GM18520 (cell line): ENCODE measurements around the gene RERE.

Experiments used
- ATAC-seq: cut with Tn5 transposase; IDR thresholded peaks from one replicate; pipeline ENCODE4 v1.9.1; 2021; ENCODE audit not compliant: unreplicated experiment

The RERE gene

DNA sequence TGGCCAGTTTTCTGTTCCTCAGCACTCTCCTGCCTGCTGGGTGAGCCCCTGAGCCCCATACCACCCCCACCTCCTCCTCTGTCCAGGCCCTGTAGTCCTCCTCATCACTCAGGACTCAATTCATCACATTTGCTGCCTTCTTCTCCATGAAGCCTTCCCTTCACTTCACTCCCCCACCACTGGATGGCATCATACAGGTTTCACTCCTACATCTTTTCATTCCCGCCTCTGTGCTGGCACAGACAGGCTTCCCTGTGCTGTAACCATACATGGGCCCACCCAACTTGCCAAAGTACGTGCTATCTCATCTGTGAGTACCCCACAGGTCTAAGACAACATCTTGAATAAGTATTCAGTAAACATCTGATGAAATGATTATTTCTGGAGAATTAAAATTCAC, 442.6 kb downstream of the RERE start:
- ATAC-seq, result no peak

DNA sequence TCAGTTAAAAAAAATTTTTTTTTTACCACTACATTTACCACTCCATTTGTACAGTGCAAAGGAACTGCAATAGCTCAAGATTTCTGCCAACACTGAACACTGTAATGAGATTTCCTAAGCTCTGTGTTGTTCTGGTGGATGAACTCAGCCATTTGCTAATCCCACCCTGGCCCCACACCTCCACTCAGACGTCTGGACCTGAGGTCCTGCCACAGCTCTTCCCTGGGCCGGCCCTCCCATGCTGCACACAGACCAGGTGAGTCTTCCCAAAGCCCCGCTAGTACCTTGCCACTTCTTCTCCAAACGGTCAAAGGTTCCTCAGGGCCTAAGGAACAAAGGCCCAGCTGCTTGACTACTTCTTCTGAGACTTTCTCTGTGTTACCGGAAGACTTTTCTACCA, 443.1 kb downstream of the RERE start:
- ATAC-seq, result no peak

- no peak for ATAC-seq
These were observed 443.7 kb downstream of the RERE start for GRCh38 chr1:8373581-8374241.

DNA sequence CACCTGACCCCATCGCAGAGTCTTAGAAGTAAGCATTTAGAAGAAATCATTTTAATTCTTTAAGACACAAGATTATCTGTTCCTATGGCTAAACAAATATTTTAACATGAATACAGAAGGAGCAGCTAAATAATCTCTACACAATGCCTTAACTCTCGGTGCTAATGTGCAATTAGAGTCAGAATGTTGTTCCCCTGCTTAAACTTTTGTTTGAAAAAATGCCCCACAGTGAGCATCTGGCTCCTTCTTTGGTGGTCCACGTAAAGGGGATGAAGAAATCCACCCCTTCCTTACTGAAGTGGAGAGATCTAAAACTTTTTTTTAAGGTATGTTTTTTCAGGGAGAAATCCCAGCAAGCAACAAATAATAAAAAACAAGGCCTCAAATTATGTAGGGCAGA, 444.3 kb downstream of the RERE start:
- no peak for ATAC-seq

DNA sequence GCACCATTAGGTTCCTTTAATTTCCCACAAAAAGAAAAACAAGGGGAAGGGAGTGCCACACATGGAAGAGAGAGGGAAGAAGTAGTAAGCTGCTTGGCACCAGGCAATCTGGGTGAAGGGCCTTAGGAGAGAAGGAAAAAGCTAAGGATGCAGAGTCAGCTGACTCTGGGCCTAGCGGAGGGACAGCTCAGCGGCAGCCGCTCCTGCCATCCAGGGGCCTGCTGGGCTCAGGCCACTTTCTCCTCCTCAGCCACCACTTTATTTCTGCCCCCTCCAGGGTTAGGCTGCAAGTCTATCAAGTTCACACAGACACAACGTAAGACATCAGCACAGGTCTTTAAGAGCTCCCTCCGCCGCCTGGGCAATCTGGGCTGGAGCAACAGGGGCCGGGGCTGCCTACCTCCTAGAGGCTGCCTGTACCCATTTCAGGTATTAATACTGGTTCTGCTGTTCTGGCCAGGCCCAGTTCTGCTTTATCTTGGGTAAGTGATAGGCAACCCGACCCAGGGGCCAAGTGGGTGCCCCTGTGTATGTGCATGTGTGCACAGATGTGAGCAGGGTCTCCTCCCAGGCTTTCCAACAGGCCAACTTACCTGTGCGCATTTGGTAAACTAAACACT, 446.0 kb downstream of the RERE start:
- ATAC-seq, result no peak

DNA sequence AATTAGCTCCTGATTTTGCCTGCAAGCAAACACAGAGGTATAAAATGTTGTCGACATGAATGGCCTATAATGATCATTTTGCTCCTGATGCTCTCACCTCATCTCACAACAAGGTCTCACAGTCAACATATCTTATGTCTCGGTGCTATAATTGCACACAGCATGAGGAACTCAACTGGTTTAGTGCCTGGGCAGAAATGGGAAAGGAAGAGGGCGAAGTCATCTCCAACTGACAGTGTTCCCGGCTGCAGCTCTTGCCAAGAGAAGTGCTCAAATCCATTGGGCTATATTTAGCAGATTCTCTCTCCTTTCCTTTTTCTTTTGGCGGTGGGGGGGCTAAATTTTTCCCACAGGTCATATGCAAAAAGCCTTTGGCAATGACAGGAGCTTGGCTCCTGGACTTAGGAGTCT, 446.5 kb downstream of the RERE start:
- no peak for ATAC-seq

- no peak for ATAC-seq
These were observed 447.2 kb downstream of the RERE start for GRCh38 chr1:8370046-8370881.

- no peak for ATAC-seq
These were observed 448.3 kb downstream of the RERE start for GRCh38 chr1:8368956-8369639.

GRCh38 chr1:8367571-8368194, 449.8 kb downstream of the RERE start:
- ATAC-seq, result no peak

DNA sequence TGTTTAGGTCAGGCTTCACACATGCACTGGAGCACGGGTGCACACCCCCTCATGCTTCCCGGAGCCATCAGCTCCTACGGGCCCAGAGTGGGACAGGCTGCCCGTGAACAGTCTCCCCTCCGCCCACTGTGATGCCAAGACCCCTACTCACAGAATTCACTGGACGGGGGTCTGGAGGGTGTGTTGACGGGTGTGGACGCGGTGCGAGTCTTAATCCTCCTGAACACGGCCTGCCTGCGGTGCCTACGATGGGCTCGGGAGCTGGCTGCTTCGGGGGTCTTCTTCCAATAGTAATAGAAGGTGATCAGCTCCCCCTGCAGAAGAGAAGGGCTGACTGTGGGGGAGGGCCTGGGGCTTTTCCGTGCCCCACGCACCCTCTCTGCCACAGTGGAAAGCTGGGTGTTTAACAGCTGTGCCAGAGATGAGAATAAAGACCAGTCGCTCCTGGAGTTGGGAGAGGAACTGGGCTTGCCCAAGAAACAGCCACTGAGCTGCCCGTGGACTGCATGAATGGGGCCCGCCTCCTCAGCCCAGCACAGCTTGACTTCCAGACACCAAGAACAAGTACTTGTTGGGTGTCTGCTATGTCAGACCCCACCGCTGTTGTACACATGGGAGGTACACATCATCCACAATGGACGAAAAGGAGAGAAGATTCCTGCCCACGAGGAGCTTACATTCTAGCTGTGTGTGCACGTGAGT, 451.6 kb downstream of the RERE start:
- ATAC-seq, result no peak

DNA sequence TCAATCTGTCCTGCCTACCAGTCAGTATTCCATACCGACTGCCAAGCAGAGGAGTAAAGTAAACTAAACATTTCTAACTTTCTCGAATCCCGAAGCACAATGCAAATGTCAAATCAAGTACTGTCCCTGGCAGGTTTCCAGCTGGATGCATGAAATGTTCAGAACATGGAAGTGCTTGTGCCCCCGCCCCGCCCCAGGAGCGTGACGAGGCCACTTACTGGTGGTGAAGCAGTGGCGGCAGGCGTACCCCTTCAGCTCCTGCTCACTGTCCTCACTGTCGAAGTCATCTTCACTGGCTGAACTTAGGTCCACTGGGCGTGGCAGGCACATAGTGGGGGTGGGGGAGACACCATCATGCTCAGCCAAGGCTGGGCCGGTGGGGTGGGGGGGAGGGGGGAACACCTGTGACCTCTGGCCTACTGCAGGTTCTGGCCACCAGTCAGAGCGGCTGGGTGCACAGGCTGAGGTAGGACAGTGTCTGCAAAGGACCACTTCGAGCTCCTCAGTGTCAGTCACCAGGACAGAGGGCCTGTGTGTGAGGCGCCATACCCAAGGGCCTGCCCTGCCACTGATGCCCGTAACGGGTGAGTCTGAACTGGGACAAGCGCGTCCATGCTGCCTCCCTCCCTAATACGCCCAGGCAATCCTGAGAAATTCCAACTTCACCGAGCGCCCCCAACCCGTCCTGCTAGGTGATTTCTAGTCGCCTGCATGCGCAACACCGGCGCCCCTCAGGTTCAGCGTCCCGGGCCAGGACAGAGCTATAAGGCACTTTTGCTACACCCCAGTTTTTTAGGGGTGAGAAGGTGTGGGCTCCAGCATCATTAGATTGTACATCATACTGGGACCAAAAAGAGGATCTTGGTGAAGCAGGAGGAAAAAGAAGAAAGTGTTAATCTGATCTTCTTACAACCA, 452.7 kb downstream of the RERE start:
- ATAC-seq, result no peak

DNA sequence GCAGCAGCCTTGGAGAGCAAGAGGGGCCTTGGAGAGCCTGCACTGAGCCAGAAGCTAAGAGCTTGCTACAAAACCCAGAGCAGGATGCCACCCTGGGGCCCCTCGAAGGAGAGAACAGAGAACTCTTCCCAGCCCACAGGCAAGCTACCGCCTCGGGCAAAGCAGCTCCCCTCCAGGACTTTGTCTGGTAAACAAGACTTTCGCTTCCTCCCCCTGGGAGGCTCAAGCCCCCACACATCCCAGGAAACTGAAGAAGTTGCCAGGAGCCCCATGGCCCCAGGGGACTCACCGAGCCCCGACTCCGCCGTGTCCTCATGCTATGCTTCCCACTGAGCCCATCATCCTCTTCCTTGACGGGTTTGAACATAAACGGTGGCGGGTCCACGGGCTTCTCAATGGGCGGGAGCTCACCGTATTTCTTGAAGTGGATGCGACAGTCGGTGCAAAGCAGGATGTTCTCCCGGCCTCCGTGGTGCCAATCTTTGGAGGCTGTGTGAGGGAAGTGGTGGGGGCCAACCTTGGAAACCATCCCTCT, 453.6 kb downstream of the RERE start:
- ATAC-seq, result no peak

DNA sequence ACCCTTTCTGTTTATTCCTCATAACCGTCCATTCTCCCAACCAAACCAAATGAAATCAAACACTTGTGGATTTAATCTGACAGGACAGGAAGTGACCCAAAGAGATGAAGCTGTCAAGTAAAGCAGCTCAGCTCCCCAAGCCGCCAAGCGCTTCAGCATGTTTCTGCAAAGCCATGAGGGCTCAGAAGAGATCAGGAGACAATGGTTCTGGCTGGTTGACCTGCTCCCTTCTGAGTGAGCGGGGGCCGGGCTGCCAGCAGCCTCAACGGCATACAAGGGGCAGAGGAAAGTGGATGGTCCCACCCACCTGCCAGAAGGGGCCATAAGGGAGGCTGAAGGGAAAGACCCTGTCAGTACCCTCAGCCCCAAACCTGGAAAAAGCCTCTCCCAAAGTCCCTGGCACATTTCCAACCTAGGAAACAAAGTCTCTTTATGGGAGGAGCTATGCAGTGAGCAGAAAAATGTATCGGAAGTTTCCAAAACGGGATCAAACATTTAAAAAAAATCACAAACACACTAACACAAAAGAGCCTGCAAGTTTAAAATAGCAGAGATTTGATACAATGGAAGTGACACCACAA, 454.2 kb downstream of the RERE start:
- ATAC-seq, result no peak

DNA sequence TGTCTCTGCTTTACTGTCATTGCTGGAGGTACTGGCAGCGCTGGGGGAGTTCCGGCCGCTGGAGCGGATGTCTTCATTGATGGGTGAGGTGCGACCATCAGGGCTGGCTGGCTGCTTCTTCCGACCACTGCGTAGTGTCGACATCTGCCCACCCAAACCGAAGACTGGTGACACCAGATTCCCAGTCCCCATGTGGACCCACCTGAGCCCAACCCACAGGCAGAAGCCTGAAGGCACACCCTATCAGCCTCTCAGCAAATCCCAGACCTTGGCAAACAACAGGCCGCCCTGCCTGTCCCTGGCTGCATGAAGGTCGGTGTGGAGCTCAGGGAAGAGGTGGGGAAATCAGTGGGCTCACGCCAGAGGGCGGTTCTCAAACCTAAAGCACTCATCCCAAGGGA, 454.7 kb downstream of the RERE start:
- ATAC-seq, result no peak

- no peak for ATAC-seq
These were observed 456.1 kb downstream of the RERE start for GRCh38 chr1:8361198-8361849.

DNA sequence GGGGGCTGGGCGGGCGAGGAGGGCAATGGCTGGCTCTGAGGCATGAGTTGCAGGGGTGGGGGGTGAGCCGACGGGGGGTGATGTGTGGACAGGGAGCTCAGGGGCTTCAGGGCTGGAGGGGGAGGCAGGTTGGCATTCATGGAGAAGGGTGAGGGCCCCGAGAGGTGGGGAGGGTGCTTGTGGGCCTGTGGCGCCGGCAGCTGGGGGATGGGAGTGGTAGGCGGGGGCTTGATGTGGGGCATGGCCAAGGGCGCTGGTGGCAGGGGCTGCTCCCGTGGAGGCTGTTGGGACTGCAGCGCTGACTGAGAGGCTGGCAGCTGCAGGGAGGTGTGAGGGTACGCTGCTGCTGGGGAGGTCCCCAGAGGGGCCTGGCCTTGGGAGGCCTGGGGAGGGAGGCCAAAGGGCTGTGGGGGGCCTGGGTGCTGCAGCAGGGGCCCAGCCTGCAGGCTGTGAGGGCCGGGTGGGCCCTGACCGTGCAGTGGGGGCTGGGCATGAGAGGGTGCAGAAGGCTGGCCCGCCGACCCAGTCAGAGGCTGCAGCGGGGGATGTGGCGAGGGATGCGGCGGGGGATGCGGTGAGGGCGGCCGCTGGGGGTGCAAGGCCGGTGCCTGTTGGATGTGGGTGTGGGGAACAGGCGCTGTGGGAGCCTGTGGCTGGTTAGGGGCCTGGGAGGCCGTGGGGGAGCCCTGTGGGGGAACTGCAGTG, 456.8 kb downstream of the RERE start:
- ATAC-seq, result no peak

DNA sequence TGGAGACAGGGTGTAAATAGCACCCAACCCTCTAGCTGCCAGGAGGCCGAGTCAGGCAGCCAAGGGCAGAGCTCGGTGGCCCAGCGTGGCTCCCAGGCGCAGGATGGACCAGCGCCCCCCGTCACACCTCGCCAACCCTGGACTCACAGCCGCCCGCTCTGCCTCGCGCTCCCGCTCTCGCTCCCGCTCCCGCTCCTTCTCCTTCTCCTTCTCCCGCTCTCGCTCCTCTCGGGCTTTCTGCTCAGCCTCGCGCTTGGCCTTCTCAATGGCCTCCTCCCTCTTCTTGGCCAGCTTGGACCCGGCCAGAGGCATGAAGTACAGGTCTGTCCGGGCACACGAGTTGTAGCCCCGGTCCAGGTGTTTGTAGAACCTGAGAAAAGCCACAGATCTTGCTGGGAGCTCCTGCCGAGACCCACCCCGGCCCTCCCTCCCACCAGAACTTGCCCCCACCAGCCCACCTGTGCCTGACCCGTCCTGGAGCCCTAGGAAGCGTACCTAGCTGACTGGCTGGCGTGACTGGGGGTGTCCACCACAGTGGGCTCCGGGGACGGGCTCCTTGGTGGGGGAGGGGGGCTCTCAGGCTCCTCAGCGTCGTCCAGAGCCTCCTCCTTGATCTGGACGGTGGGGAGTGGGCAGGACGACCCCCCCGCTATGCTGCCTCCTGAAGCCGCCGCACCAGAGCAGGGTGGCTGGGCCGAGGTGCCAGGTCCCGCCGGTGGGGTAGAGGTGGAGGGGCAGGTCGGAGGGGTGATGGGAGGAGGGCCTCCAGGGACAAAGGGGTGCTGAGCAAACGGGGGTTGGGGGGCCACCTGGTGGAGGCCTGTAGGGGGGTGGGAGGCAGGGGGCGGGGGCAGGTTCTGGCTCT, 457.6 kb downstream of the RERE start:
- no peak for ATAC-seq
